B cell (primary cell): ENCODE results near the gene LRRC4B. TPM values are rescaled to one million over a fixed set of nuclear protein-coding genes. Genes with fewer than 3 reads are reported as not detected.

Experiments
- ATAC-seq: fragments of 200-7000 bp; cut with Tn5 transposase; one replicate; pipeline ENCODE4 v1.10.0; 2021; ENCODE audit warnings: low read depth, mild to moderate bottlenecking, moderate number of reproducible peaks, moderate library complexity
- CTCF ChIA-PET: fragments of 350-600 bp; sonication (Branson Sonifier 250); formaldehyde crosslinking; loops from one replicate; lab custom pipeline; 2021; ENCODE audit warnings: antibody characterized with exemption, inconsistent platforms; lab: Charles Lee
- POLR2A ChIA-PET: fragments of 350-600 bp; sonication (Branson Sonifier 250); formaldehyde crosslinking; loops from one replicate; lab custom pipeline; 2021; ENCODE audit warnings: antibody characterized with exemption; lab: Charles Lee
- DNase-seq: peaks from one replicate; pipeline ENCODE4 v3.0.0; 2013
- H2AFZ ChIP-seq: 2 replicates; pipeline ENCODE4 v1.6.1; 2012; ENCODE audit warnings: mild to moderate bottlenecking, low read depth, low read length; ENCODE audit not compliant: insufficient read depth, poor library complexity, severe bottlenecking
- H3K27ac ChIP-seq, 2 donors: 1 replicate in 1 of 2; 2 replicates in 1 of 2; pipeline ENCODE4 v1.5.1; 2012 to 2013; ENCODE audit warnings: low read length in 2 of 2, mild to moderate bottlenecking in 2 of 2, moderate library complexity in 1 of 2
- H3K27me3 ChIP-seq, 4 experiments: fragments of 200-600 bp in 1 of 4; sonication (generic) in 1 of 4; replicated peaks in 1 of 4; 1 replicate in 2 of 4; 2 replicates in 2 of 4; pipeline versions ENCODE4 v1.6.1 to v1.7.0; 2013 to 2016; ENCODE audit warnings: low read length in 3 of 4, mild to moderate bottlenecking in 2 of 4, mixed read lengths in 1 of 4, moderate library complexity in 1 of 4; ENCODE audit not compliant: insufficient read depth in 4 of 4, control insufficient read depth in 3 of 4; ENCODE audit errors: control extremely low read depth in 1 of 4
- H3K36me3 ChIP-seq, 2 experiments: replicated peaks in 1 of 2; 1 replicate in 1 of 2; 2 replicates in 1 of 2; pipeline versions ENCODE4 v1.6.1 to v1.7.1; 2013; ENCODE audit warnings: low read length in 1 of 2; ENCODE audit not compliant: insufficient read depth in 2 of 2, control insufficient read depth in 1 of 2; ENCODE audit errors: control extremely low read depth in 1 of 2, extremely low read depth in 1 of 2
- H3K4me1 ChIP-seq, 2 donors: fragments of 200-600 bp in 1 of 2; sonication (generic) in 1 of 2; 1 replicate in 1 of 2; 2 replicates in 1 of 2; pipeline versions ENCODE4 v1.5.1 to v1.6.1; 2013 to 2017; ENCODE audit warnings: low read length in 2 of 2; ENCODE audit not compliant: control insufficient read depth in 2 of 2, insufficient read depth in 2 of 2
- H3K4me2 ChIP-seq: replicated peaks from 2 replicates; pipeline ENCODE3; 2012; ENCODE audit warnings: mild to moderate bottlenecking, low read depth, low read length; ENCODE audit not compliant: poor library complexity, severe bottlenecking
- H3K4me3 ChIP-seq, 5 experiments: fragments of 200-600 bp in 1 of 5; sonication (generic) in 1 of 5; 1 replicate in 3 of 5; 2 replicates in 2 of 5; pipeline versions ENCODE4 v1.5.1 to v1.7.0; 2011 to 2016; ENCODE audit warnings: low read length in 4 of 5, mild to moderate bottlenecking in 4 of 5, low read depth in 2 of 5, control low read depth in 1 of 5, moderate library complexity in 1 of 5; ENCODE audit not compliant: insufficient read depth in 1 of 5; ENCODE audit errors: control extremely low read depth in 1 of 5, extremely low read depth in 1 of 5
- H3K79me2 ChIP-seq: fragments of 200-600 bp; sonication (generic); one replicate; pipeline ENCODE4 v1.6.0; 2016; ENCODE audit warnings: low read length; ENCODE audit not compliant: control insufficient read depth, insufficient read depth
- H3K9ac ChIP-seq: fragments of 200-600 bp; sonication (generic); 2 replicates; pipeline ENCODE4 v1.6.1; 2017; ENCODE audit warnings: mild to moderate bottlenecking, low read length, moderate library complexity
- H3K9me3 ChIP-seq, 3 donors: one replicate each; pipeline versions ENCODE4 v1.6.1 to v1.7.1; 2013; ENCODE audit warnings: low read length in 2 of 3; ENCODE audit not compliant: control insufficient read depth in 2 of 3, insufficient read depth in 1 of 3; ENCODE audit errors: control extremely low read depth in 1 of 3
- H4K20me1 ChIP-seq: 2 replicates; pipeline ENCODE4 v1.6.0; 2012; ENCODE audit warnings: mild to moderate bottlenecking, low read length; ENCODE audit not compliant: insufficient read depth, control insufficient read depth, poor library complexity, severe bottlenecking
- H3K27ac Mint-ChIP-seq: one replicate; pipeline ENCODE4 v1.8.0; 2021; ENCODE audit warnings: mixed read lengths
- H3K27me3 Mint-ChIP-seq: one replicate; pipeline ENCODE4 v1.8.0; 2021; ENCODE audit warnings: mixed read lengths
- H3K4me1 Mint-ChIP-seq: one replicate; pipeline ENCODE4 v1.8.0; 2021; ENCODE audit warnings: mixed read lengths
- H3K4me3 Mint-ChIP-seq: one replicate; pipeline ENCODE4 v1.8.0; 2021; ENCODE audit warnings: mixed read lengths
- H3K9me3 Mint-ChIP-seq: one replicate; pipeline ENCODE4 v1.8.0; 2022; ENCODE audit warnings: mixed read lengths; ENCODE audit not compliant: insufficient read depth
- CTCF ChIP-seq: fragments of 200-600 bp; IDR thresholded peaks from one replicate; pipeline ENCODE4 v1.8.0; 2022; ENCODE audit warnings: antibody characterized with exemption, mild to moderate bottlenecking
- EZH2 ChIP-seq: IDR thresholded peaks from 2 replicates; pipeline ENCODE4 v1.6.1; 2012; ENCODE audit warnings: borderline replicate concordance, low read depth, mild to moderate bottlenecking, moderate library complexity, low read length; ENCODE audit not compliant: insufficient read depth, poor library complexity, severe bottlenecking
- WGBS: methylation state at CpG from one replicate; pipeline ENCODE4 v1.1.5; 2013; ENCODE audit warnings: missing lambda C conversion rate; ENCODE audit not compliant: insufficient coverage; 5-methylcytosine and 5-hydroxymethylcytosine counted together
- intact Hi-C: fragments of 100-400 bp; cut with micrococcal nuclease; formaldehyde crosslinking; loops from one replicate; pipeline ENCODE4 v1.10.0; 2022
- polyA plus RNA-seq: library from polyadenylated mRNA; depleted of rRNA; stranded (reverse); fragments of >200 nt; gene quantifications from 2 replicates; pipeline ENCODE4 v1.2.3, GENCODE V29; 2012
- total RNA-seq, 2 donors: library from RNA; stranded (reverse); fragments of 120-200 nt in 1 of 2; gene quantifications; 1 replicate in 1 of 2; 2 replicates in 1 of 2; pipeline versions ENCODE4 v1.2.3 to v1.2.4, GENCODE V29; 2013 to 2022

Gene LRRC4B
- total and polyA plus RNA-seq, 2 donors (not counting 1 experiment from before 2014, with no cell fraction given): 0.03 TPM; not detected in 1

GRCh38 chr19:50477751-50478515 lies 90.3 kb downstream of the LRRC4B start:
- Histone ChIP-seq H3K27me3 (no peaks in the 10 kb centered on the region), H3K9me3 (peaks cover 0 to 11% (median 0%) of the 10 kb centered on the region in 3 donors), H3K36me3 (peaks cover 0 to 46% of the 10 kb centered on the region in 2 experiments), H3K4me1 (peaks cover 14 to 23% of the 10 kb centered on the region in 2 donors), H3K79me2 (peaks cover 45% of the 10 kb centered on the region), H3K4me2 (peak overlapping the region; percentile 99), H3K27ac (no peak overlapping the region), H3K9ac (peak overlapping the region; percentile 100), H2AFZ (no peak overlapping the region), H3K4me3 (peak overlapping the region in 1 of 5 experiments; percentile 11), H4K20me1 (peaks cover 49% of the 10 kb centered on the region)
- no peaks in the 10 kb centered on the region for H3K9me3 Mint-ChIP-seq
- POLR2A ChIA-PET: no interaction called here
- peak overlapping the region; percentile 99 for H3K4me3 Mint-ChIP-seq
- peak overlapping the region; percentile 17 for H3K27ac Mint-ChIP-seq
- CTCF ChIA-PET: interaction anchor here (0.8 to 1.5 kb wide), 4 partner anchors 14 to 121 kb away, joined by 3 to 4 read pairs (median 4); partner anchors contain the start of gene JOSD2
- DNase-seq (no peak), ATAC-seq (no peak)
- no peak for TF ChIP-seq EZH2
- no peak for TF ChIP-seq CTCF
- 99% methylated on average over 11 of the region's 17 CpGs for WGBS
- intact Hi-C loops: no loop called here
- peaks cover 29% of the 10 kb centered on the region for H3K4me1 Mint-ChIP-seq
- no peaks in the 10 kb centered on the region for H3K27me3 Mint-ChIP-seq

- Histone ChIP-seq H2AFZ (peak overlapping the region; percentile 99), H3K9ac (peak overlapping the region; percentile 100), H3K4me2 (peak overlapping the region; percentile 99), H3K27ac (peak overlapping the region; percentile 82 to 90), H3K79me2 (peaks cover 45% of the 10 kb centered on the region), H4K20me1 (peaks cover 49% of the 10 kb centered on the region), H3K27me3 (no peaks in the 10 kb centered on the region), H3K36me3 (peaks cover 0 to 40% of the 10 kb centered on the region in 2 experiments), H3K9me3 (peaks cover 0 to 11% (median 0%) of the 10 kb centered on the region in 3 donors), H3K4me3 (peak overlapping the region; percentile 35 to 100 (median 98)), H3K4me1 (peaks cover 14 to 23% of the 10 kb centered on the region in 2 donors)
- Mint-ChIP-seq H3K9me3 (no peaks in the 10 kb centered on the region), H3K27me3 (no peaks in the 10 kb centered on the region), H3K4me1 (peaks cover 29% of the 10 kb centered on the region), H3K27ac (peak overlapping the region; percentile 94), H3K4me3 (peak overlapping the region; percentile 99)
- no peak for ATAC-seq
- intact Hi-C loops: loop anchor here (1.0 kb wide), 2 partner anchors 17 to 62 kb away; no protein-coding TSS in a partner anchor
- WGBS: 23% methylated on average over 18 of the region's 20 CpGs
- no peak for DNase-seq
- CTCF ChIA-PET: no interaction called here
- POLR2A ChIA-PET: interaction anchor here (0.7 kb wide), 1 partner anchor 119 kb away, joined by 4 read pairs; no protein-coding TSS in a partner anchor
- no peak for TF ChIP-seq EZH2
- no peak for TF ChIP-seq CTCF
Observed at GRCh38 chr19:50476907-50477238, 91.4 kb downstream of the LRRC4B start.
